Stimulated activated CD4-positive, alpha-beta T cell treated with anti-CD3 and anti-CD28 coated beads, Interleukin-4, amount 100 ng/mL, for 1 hour (primary cell): ENCODE results near the gene IFI16.
"Not testable (repeated sequence)": the region's sequence is repeated elsewhere in the genome, so short reads cannot be mapped to it uniquely, and the experiment has no call there.

Experiments used
- DNase-seq: peaks from one replicate; pipeline ENCODE4 v3.0.0-alpha.2; 2020

The IFI16 gene

GRCh38 chr1:159009704-159010361 lies at the start of gene IFI16:
Gene IFI16, plus strand, starts transcription at chr1:159009907. Its CDS starts 4,774 bp downstream, at chr1:159014681.
- peak; percentile 30 for DNase-seq

DNA sequence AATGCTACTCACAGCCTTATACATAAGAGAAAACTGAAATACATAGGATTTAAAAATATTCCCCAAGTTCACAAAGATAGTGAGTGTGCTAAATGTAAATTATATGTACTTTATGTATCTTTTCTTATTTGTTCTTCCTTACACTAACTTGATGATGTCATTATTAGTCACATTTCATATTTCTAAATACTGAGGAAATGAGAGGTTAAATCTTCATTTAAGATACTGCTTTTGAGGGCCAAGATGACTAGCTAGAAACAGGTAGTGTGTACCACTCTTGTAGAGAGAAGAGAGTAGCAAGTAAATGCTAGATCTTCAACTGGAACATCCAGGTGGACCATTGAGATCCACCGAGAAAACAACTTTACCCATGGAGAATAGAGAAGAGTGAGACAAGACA lies 48.5 kb upstream of the IFI16 start:
- no peak for DNase-seq

- no peak for DNase-seq
Measured at GRCh38 chr1:158962983-158963382, 46.7 kb upstream of the IFI16 start.

GRCh38 chr1:158969166-158969565 lies 40.5 kb upstream of the IFI16 start:
- no peak for DNase-seq

- DNase-seq = no peak
Measured at GRCh38 chr1:158969855-158970254, 39.9 kb upstream of the IFI16 start.

- DNase-seq = no peak
Measured at GRCh38 chr1:158972841-158973240, 36.9 kb upstream of the IFI16 start.

DNA sequence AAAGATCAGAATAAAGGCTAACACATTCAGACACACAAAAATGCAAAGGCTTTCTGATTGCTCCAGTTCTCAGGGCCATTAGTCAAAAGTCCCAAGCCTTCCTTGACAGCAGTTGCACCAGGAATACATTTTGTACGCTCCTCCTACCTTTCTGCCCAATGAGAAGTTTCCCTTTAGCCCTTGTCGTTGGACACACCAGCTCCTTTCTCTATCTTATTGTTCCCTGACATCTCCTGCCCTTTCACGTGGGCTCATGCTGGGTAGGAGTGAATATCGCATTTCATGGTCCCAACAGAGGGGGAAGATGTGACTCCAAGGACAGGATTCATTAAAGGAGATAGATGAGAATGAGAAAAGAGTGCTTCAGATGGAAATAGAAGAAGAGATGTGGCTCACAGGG lies 33.5 kb upstream of the IFI16 start:
- no peak for DNase-seq

DNA sequence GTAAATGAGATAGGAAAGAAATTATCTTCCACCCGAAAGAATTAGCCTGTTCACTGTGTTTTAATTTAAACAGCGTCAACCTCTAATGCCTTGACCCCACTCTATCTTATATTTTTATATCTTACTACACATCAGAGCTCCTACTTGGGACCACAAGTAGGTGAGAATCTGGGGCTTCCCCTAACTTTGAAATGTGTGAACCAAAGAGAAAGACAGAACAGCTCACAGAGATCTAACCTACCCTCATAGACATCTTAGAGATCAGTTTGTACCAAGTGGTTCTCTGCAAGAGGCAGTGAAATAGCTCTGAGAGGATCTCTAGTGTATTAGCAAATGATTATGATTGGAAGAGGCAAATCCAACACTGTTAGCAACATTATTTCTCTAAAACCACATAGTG lies 31.0 kb upstream of the IFI16 start:
- no peak for DNase-seq

- DNase-seq = no peak
Measured at GRCh38 chr1:158979229-158979628, 30.5 kb upstream of the IFI16 start.

- DNase-seq = no peak
Measured at GRCh38 chr1:158983235-158983634, 26.5 kb upstream of the IFI16 start.

GRCh38 chr1:158984386-158984785 lies 25.3 kb upstream of the IFI16 start:
- DNase-seq = no peak

GRCh38 chr1:158989424-158989823 lies 20.3 kb upstream of the IFI16 start:
- DNase-seq = no peak

GRCh38 chr1:158992787-158993312 lies 16.9 kb upstream of the IFI16 start:
- DNase-seq = no peak

GRCh38 chr1:158996998-158997397 lies 12.7 kb upstream of the IFI16 start:
- no peak for DNase-seq

- DNase-seq = no peak
Measured at GRCh38 chr1:158998037-158998780, 11.5 kb upstream of the IFI16 start.

GRCh38 chr1:158998781-158999161 lies 10.9 kb upstream of the IFI16 start:
- no peak for DNase-seq

DNA sequence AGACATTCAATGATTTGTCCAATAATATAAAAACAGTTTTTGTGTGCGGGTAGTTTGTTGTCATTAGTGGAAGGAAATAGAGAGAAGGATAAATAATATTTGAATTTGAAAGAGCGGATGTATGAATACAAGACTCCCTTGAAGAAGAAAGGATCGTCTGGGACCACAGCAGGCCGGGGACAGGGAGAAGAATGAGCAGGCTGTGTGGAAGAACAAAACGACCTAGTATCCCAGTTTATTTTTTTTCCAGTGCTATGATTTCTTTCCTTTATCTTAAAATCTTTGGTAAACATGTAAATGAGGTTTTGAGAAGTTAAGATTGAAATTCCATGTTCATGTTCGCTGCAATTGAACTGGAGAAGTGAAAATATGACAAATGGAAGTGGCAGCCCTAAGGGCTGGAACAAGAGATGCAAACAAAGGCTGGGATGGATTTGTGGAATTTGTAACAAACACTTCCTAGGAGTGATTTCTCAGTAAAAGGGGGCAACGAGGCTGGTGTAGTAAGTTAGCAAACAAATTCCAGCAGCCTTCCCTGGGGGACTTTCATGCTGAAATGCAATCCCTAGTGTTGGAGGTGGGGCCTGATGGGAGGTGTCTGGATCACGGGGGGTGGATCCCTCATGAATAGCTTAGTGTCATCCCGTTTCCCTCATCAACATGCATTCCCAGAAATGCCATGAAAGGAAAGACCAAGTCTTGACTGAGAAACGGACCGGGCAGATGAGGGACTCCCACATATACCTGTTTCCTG lies 10.2 kb upstream of the IFI16 start:
- DNase-seq = no peak

DNA sequence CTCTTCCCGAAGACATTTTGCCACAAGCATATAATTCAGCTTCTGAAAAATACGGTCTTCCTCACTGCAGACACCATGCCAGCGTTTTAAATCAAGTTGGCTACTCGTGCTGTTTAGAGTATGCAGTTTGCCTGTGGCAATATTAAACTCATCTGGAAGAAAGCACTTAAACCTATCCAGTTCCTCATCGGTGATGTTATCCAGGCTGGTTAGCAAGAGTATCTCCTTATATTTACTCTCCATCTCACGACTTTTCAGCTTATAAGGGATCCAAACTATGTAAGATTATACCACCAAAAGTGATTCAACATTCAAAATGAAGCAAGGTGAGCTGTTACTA lies 9.7 kb upstream of the IFI16 start:
- DNase-seq = no peak

GRCh38 chr1:159000625-159001024 lies 9.1 kb upstream of the IFI16 start:
- no peak for DNase-seq

- DNase-seq = no peak
Measured at GRCh38 chr1:159005161-159005560, 4.5 kb upstream of the IFI16 start.

- DNase-seq = no peak
Measured at GRCh38 chr1:159005676-159006075, 4.0 kb upstream of the IFI16 start.

GRCh38 chr1:159006210-159006807 lies 3.4 kb upstream of the IFI16 start:
- DNase-seq = not testable (repeated sequence)

DNA sequence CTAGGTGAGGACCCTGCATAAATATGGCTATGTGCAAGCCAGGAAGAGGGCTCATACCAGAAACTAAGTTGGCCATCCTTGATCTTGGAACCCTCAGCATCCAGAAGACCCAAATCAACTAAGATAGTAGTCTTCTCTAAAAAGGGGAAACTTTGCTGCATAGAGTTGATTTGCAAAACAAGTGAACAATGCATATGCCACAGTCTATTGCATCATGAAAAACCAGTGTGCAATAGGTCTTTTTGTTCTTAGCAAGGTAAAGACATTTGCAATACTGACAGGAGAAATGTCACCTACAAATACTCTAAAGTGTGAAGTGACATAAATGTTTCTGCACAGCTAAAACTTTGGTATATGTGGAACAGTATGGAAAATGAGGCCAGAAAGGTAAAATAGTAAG lies 2.0 kb upstream of the IFI16 start:
- no peak for DNase-seq
